ACHN (cell line): ENCODE data around the gene CNPY4.
"Not testable (repeated sequence)": the region's sequence is repeated elsewhere in the genome, so short reads cannot be mapped to it uniquely, and the experiment has no call there.

Experiments
- DNase-seq: peaks from one replicate; pipeline ENCODE4 v3.0.0-alpha.2; 2015
- in situ Hi-C: cut with HindIII; loops from 2 replicates; pipeline ENCODE4 v1.10.0; 2017; ENCODE audit warnings: low sequenced_read_pairs, low pct_ligation_motif_present, low pct_unique_long_range_greater_than_20kb

Gene CNPY4

DNA sequence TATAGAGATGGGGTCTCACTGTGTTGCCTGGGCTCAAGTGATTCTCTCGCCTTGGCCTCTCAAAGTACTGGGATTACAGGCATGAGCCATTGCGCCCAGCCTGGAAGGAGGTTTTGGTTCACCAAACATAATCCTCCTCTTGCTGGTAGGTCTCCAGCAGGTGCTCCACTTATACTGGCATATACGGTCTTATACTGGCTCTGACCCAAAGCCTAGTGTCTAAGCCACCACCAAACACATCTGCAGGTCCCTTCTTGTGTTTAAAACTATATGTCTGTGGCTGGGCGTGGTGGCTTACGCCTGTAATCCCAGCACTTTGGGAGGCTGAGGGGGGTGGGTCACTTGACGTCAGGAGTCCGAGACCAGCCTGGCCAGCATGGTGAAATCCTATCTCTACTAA lies 12.7 kb downstream of the CNPY4 start:
- in situ Hi-C loops = no loop called here
- DNase-seq = no peak

GRCh38 chr7:100132697-100133151 lies 13.3 kb downstream of the CNPY4 start:
- in situ Hi-C loops = no loop called here
- DNase-seq = peak; percentile 80

DNA sequence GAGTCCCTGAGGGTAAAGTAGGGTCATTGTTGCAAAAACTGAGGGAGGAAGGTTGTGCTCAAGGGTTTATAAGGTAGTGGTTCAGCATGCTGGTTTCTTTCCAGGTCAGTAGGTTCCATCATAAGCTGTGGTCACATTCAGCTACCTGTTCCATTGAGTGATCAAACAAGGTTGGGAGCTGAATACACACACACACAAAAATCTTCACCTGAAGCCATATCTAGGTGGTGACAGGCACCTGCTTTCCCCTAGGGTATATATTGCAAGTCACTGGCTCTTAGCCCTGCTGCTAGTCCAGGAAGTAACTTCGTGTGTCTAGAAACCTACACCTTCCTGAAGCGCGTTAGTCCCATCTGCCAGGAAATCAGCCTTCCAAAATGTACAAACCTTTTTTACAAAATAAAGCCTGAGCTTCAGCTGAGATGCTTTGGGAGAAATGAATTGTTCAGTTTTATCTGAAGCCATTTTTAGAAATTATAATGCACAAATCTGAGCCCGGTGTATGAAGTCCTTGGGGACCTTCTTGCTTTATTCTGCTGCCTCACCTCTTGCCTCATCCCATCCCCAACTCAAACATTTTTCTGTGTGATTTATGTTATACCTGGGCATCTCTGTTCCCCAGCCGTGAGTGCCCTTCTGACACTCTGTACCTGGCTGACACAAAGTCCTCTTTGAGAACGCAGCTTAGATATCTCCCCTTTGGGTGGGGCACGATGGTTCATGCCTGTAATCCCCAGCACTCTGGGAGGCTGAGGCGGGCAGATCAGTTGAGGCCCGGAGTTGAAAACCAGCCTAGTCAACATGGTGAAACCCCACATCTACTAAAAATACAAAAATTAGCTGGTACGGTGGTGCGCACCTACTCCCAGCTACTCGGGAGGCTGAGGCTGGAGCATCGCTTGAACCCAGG lies 18.7 kb downstream of the CNPY4 start:
- no peak for DNase-seq
- in situ Hi-C loops = no loop called here

DNA sequence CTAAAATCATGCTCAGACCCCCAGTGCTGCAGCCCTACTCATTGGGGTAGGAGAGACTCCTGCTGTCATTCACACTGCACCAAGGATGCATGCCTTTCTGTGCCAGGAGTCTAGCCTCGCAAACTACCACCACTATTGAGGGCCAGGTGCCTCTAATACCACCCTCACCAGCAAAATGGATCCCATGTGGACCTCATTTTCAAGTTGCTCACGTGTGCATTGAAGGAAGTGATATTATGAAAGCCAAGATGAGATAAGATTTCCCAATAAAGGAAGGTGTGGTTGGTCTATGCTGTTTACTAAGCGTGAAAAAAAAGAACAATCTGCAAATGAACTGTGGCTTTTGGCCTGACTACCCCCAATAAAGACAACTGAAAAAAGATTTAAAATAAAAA lies 22.1 kb downstream of the CNPY4 start:
- in situ Hi-C loops = no loop called here
- no peak for DNase-seq

GRCh38 chr7:100142461-100142860 lies 23.0 kb downstream of the CNPY4 start:
- in situ Hi-C loops = no loop called here
- no peak for DNase-seq

- DNase-seq, in situ Hi-C loops: not testable (repeated sequence)
Observed at GRCh38 chr7:100146350-100146749, 26.9 kb downstream of the CNPY4 start.

DNA sequence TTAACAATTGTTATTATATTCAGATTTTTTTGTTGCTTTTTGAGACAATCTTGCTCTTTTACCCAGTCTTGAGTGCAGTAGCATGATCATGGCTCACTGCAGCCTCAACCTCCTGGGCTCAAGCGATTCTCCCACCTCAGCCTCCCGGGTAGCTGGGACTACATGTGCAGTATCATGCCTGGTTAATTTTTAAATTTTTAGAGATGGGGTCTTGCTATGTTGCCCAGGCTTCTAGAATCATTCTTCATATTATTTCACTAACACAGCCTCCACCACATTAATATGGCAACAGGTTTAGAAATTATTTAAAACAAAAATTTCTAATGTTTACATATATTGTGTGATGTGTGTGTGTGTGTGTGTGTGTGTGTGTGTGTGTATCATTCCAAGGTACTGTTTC lies 27.8 kb downstream of the CNPY4 start:
- in situ Hi-C loops = no loop called here

GRCh38 chr7:100148225-100148558 lies 28.8 kb downstream of the CNPY4 start:
- DNase-seq = no peak
- in situ Hi-C loops = no loop called here

More for the DNA sequence above, 27.8 kb downstream of the CNPY4 start:
- no peak for DNase-seq

GRCh38 chr7:100148559-100149328 lies 29.3 kb downstream of the CNPY4 start, which contains the start of gene LAMTOR4:
TSS of gene LAMTOR4 (plus strand) at chr7:100148918. CDS start at chr7:100148973, 55 bp downstream.
- DNase-seq = peak; percentile 100
- in situ Hi-C loops = no loop called here

DNA sequence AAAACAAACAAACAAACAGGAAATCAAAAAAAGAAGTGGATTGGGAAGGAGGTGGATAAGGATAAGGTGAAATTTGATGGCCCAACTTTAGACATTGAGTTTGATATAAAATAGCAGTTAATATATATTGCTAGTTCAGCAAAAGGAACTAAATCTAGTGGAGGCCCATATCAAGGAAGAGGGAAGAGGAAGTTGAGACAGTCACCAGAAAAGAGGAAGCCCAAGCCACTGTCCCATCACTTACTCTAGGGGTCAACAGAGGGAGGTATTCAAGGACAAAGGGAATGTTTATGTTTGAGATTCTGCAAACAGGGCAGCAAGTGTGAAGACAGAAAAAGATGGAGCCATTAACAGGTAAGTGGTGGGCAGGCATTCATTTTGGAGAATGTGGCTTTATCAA lies 33.0 kb downstream of the CNPY4 start:
- no peak for DNase-seq
- in situ Hi-C loops = no loop called here

- in situ Hi-C loops = no loop called here
- no peak for DNase-seq
Observed at GRCh38 chr7:100152937-100153666, 33.7 kb downstream of the CNPY4 start.

DNA sequence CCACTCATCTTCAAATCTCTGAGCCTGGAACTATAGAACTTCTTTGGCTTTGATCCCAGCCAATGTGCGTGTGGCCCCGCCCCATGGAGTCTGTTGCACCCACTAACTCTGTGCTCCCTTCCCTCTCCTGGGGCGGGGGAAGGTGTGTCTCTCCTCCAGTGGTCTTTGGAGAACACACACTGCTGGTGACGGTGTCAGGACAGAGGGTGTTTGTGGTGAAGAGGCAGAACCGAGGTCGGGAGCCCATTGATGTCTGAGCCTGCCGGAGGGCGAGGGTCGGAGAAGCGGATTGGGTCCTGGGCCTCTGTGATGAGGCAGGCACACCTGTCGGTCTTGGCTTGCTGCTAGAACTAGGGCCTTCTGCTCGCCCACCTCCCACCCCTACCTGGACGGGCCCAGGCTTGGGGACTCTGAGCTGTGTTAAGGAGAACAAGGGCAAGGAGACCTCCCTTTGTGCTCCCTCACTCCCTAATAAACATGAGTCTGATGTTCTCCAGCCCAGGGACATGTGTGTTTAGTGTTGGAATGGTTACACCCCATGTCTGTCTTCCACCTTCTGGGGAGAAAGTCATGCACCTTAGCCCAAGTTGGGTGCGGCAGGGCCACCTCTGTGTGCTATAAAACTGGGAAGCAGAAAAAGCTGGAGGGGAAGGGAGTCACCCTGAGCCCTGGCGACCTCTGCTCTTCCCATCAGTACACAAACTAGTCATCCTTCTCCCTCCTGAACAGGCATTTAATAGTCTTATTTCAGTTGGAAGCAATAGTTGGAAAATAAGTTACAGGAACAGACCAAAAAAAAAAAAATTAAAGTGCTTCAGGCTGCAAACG lies 34.5 kb downstream of the CNPY4 start:
- in situ Hi-C loops = no loop called here

GRCh38 chr7:100154651-100155491 lies 35.4 kb downstream of the CNPY4 start:
- in situ Hi-C loops = no loop called here
- no peak for DNase-seq

More for the DNA sequence above, 34.5 kb downstream of the CNPY4 start:
- DNase-seq = no peak

GRCh38 chr7:100155553-100156317 lies 36.3 kb downstream of the CNPY4 start:
- in situ Hi-C loops = no loop called here
- no peak for DNase-seq

DNA sequence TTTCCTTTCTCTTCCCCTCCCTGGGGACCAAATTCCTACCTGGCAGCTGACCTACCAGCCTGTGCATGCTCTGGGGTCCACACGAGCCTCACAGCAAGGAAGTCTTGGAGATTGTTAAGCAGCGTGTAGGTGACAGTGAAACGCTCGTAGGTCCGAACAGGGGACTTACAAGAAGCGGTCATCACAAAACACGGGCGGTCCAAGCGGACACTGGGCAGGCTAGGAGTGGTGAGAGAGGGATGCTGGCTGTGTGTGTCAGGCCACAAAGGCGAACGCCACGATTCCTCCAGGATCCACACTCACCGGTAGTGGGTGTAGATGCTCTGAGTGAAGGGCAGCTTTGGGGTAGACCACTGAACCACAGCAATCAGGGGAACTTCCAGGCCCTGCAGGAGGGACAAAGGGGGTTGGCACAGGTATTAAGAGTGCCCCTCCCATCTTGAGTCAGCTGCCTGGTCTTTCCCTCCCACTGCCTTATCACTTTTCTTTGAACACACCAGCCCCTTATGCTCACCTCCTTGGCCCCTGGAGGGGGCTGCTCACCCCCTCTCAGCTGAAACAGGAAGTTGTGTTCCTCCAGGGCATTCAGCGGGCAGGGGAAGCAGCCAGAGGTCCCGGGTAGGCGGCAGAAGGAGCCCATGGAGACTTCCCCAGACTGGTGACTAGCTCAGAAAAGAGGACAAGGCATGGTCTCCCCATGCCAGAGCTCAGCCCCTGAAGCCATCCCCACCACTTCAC lies 37.1 kb downstream of the CNPY4 start:
- DNase-seq = no peak
- in situ Hi-C loops = no loop called here

GRCh38 chr7:100157069-100157333 lies 37.6 kb downstream of the CNPY4 start:
- no peak for DNase-seq
- in situ Hi-C loops = no loop called here
